A549 (cell line): ENCODE measurements around the gene ZNF593OS. TPM values are rescaled to one million over a fixed set of nuclear protein-coding genes. Genes with fewer than 3 reads are reported as not detected.

Experiments
- ATAC-seq, 2 experiments: fragments of 200-7000 bp in 1 of 2; fragments of >200 bp in 1 of 2; cut with Nextera tagmentation in 1 of 2; cut with Tn5 transposase in 1 of 2; 3 replicates each; pipeline versions ENCODE4 v1.8.0 to v1.9.1; 2018 to 2020; ENCODE audit warnings: mild to moderate bottlenecking in 1 of 2, moderate library complexity in 1 of 2
- CTCF ChIA-PET: fragments of 300-600 bp; sonication (Branson Sonifier 250); formaldehyde crosslinking; extraction: SDS; loops from one replicate; lab custom pipeline; 2021; ENCODE audit warnings: antibody characterized with exemption, inconsistent platforms; lab: Yijun Ruan, JAX
- POLR2A ChIA-PET: fragments of 350-600 bp; formaldehyde crosslinking; extraction: SDS; loops from one replicate; lab custom pipeline; 2021; ENCODE audit warnings: antibody characterized with exemption, inconsistent platforms; lab: Yijun Ruan, JAX
- DNase-seq, 2 experiments: peaks; one replicate each; pipeline versions ENCODE4 v3.0.0 to v3.0.0-alpha.2; 2011 to 2016; ENCODE audit warnings: low read depth in 1 of 2, low spot score in 1 of 2
- FAIRE-seq: peaks from 2 replicates; lab custom pipeline; 2011; peaks lifted over from hg19 to GRCh38; lab: Jason Lieb, UNC
- H3K27ac ChIP-seq, 2 experiments: fragments of >200 bp; sonication (Bioruptor Twin); formaldehyde crosslinking; 3 replicates each; pipeline ENCODE4 v1.5.1; 2016 to 2017
- H3K4me1 ChIP-seq: fragments of >200 bp; sonication (Bioruptor Twin); formaldehyde crosslinking; 3 replicates; pipeline ENCODE4 v1.6.1; 2016
- H3K4me2 ChIP-seq: fragments of >200 bp; sonication (Bioruptor Twin); formaldehyde crosslinking; 3 replicates; pipeline ENCODE4 v1.6.1; 2016
- H3K4me3 ChIP-seq: fragments of >200 bp; sonication (Bioruptor Twin); formaldehyde crosslinking; 3 replicates; pipeline ENCODE4 v1.5.1; 2016
- H3K9me3 ChIP-seq: fragments of >200 bp; sonication (Bioruptor Twin); formaldehyde crosslinking; 3 replicates; pipeline ENCODE4 v1.6.1; 2016
- ATOH8 ChIP-seq: fragments of 250-450 bp; sonication (Bioruptor Pico); IDR thresholded peaks from 2 replicates; pipeline ENCODE4 v1.5.0; 2020; ENCODE audit warnings: low read depth, mild to moderate bottlenecking, moderate library complexity
- BCL3 ChIP-seq: fragments of >200 bp; sonication (Bioruptor Twin); formaldehyde crosslinking; IDR thresholded peaks from 3 replicates; pipeline ENCODE4 v1.6.1; 2016
- CBX2 ChIP-seq: fragments of 200-600 bp; sonication (generic); IDR thresholded peaks from 2 replicates; pipeline ENCODE4 v1.6.1; 2016; ENCODE audit warnings: low read depth, mild to moderate bottlenecking, borderline replicate concordance
- CBX8 ChIP-seq: fragments of 200-600 bp; sonication (generic); IDR thresholded peaks from 2 replicates; pipeline ENCODE4 v1.6.1; 2016
- CHD4 ChIP-seq: fragments of 200-600 bp; sonication (generic); IDR thresholded peaks from 2 replicates; pipeline ENCODE4 v1.6.1; 2016; ENCODE audit warnings: antibody characterized with exemption, mild to moderate bottlenecking, borderline replicate concordance
- EHF ChIP-seq: fragments of 250-450 bp; sonication (Bioruptor Pico); IDR thresholded peaks from 2 replicates; pipeline ENCODE4 v1.5.0; 2020; ENCODE audit warnings: mild to moderate bottlenecking
- EHMT2 ChIP-seq: fragments of 200-600 bp; sonication (generic); IDR thresholded peaks from 2 replicates; pipeline ENCODE4 v1.6.1; 2016; ENCODE audit warnings: antibody characterized with exemption, low read depth, mild to moderate bottlenecking, moderate library complexity
- GATA3 ChIP-seq: IDR thresholded peaks from 2 replicates; pipeline ENCODE4 v1.6.1; 2012; ENCODE audit warnings: borderline replicate concordance
- HDAC2 ChIP-seq: fragments of 200-600 bp; sonication (generic); IDR thresholded peaks from 2 replicates; pipeline ENCODE4 v1.6.1; 2016
- HEYL ChIP-seq: fragments of 250-450 bp; sonication (Bioruptor Pico); IDR thresholded peaks from 2 replicates; pipeline ENCODE4 v1.8.0; 2021; ENCODE audit warnings: mild to moderate bottlenecking, moderate library complexity
- HOXA7 ChIP-seq: fragments of 250-450 bp; sonication (Bioruptor Pico); IDR thresholded peaks from 2 replicates; pipeline ENCODE4 v1.5.0; 2020; ENCODE audit warnings: mild to moderate bottlenecking, moderate library complexity
- HOXB5 ChIP-seq: fragments of 250-450 bp; sonication (Bioruptor Pico); IDR thresholded peaks from 2 replicates; pipeline ENCODE4 v1.5.0; 2020; ENCODE audit warnings: mild to moderate bottlenecking, moderate library complexity
- JUNB ChIP-seq: fragments of >200 bp; sonication (Bioruptor Twin); formaldehyde crosslinking; IDR thresholded peaks from 2 replicates; pipeline ENCODE4 v1.6.1; 2016
- KDM1A ChIP-seq: fragments of 200-600 bp; sonication (generic); IDR thresholded peaks from 2 replicates; pipeline ENCODE4 v1.6.1; 2016; ENCODE audit warnings: low read depth, mild to moderate bottlenecking
- MAFK ChIP-seq: fragments of 450-650 bp; IDR thresholded peaks from 2 replicates; pipeline ENCODE4 v1.6.1; 2014; ENCODE audit not compliant: partially characterized antibody
- MAX ChIP-seq: IDR thresholded peaks from 2 replicates; pipeline ENCODE4 v1.6.1; 2012
- MAZ ChIP-seq: fragments of 150-350 bp; IDR thresholded peaks from 2 replicates; pipeline ENCODE4 v1.6.1; 2014; ENCODE audit warnings: antibody characterized with exemption, low read depth, low read length, borderline replicate concordance
- PHF8 ChIP-seq: fragments of 200-600 bp; sonication (generic); IDR thresholded peaks from 2 replicates; pipeline ENCODE4 v1.6.1; 2016; ENCODE audit warnings: low read depth, mild to moderate bottlenecking, antibody characterized with exemption, moderate library complexity, borderline replicate concordance
- RNF2 ChIP-seq: fragments of 200-600 bp; sonication (generic); IDR thresholded peaks from 2 replicates; pipeline ENCODE4 v1.6.1; 2016; ENCODE audit warnings: low read depth, mild to moderate bottlenecking, antibody characterized with exemption, moderate library complexity, borderline replicate concordance
- SMC3 ChIP-seq: fragments of >200 bp; sonication (Bioruptor Twin); formaldehyde crosslinking; IDR thresholded peaks from 3 replicates; pipeline ENCODE4 v1.6.1; 2018; ENCODE audit warnings: inconsistent platforms
- ZSCAN20 ChIP-seq: fragments of 250-450 bp; sonication (Bioruptor Pico); IDR thresholded peaks from 2 replicates; pipeline ENCODE4 v1.8.0; 2022; ENCODE audit warnings: mild to moderate bottlenecking, moderate library complexity
- WGBS: methylation state at CpG from one replicate; pipeline ENCODE4 v1.1.6; 2017; ENCODE audit errors: missing lambda C conversion rate; 5-methylcytosine and 5-hydroxymethylcytosine counted together
- polyA plus RNA-seq, 4 experiments: library from polyadenylated mRNA; depleted of rRNA in 3 of 4; stranded (reverse); fragments of >200 nt; fragmentation: RNase III in 1 of 4; extraction: RNeasy Plus Mini Kit Qiagen cat#74134 plus additional on column Dnase treatment in 1 of 4; gene quantifications; 2 replicates in 3 of 4; 3 replicates in 1 of 4; pipeline ENCODE4 v1.2.3, GENCODE V29; 2011 to 2017

Gene ZNF593OS
- polyA plus RNA-seq, 2 of the 4 experiments (the other 2 are of a cell fraction) = not detected

GRCh38 chr1:26200413-26200812 lies 28.8 kb upstream of the ZNF593OS start:
- 76% methylated on average over 5 of the region's 5 CpGs for WGBS
- DNase-seq = no peak
- ChIA-PET CTCF (interaction anchor here (0.8 to 2.2 kb wide), 2 partner anchors 12 to 34 kb away, joined by 4 to 8 read pairs; partner anchors contain the start of gene CEP85), POLR2A (no interaction called here)
- Histone ChIP-seq H3K9me3 (no peaks in the 10 kb centered on the region), H3K27ac (no peak overlapping the region), H3K4me2 (no peak overlapping the region), H3K4me3 (no peak overlapping the region), H3K4me1 (no peaks in the 10 kb centered on the region)
- no peak for ATAC-seq
- TF ChIP-seq MAX = no peak
- no peak for TF ChIP-seq MAFK
- TF ChIP-seq EHMT2 = no peak
- TF ChIP-seq MAZ = no peak
- TF ChIP-seq BCL3 = no peak
- no peak for TF ChIP-seq HOXA7
- no peak for TF ChIP-seq GATA3
- TF ChIP-seq KDM1A = no peak
- TF ChIP-seq RNF2 = no peak
- no peak for TF ChIP-seq EHF
- TF ChIP-seq HOXB5 = no peak
- no peak for TF ChIP-seq HEYL (CRISPR knock-in tag)
- TF ChIP-seq PHF8 = no peak
- TF ChIP-seq JUNB = no peak
- TF ChIP-seq ZSCAN20 (CRISPR knock-in tag) = no peak
- TF ChIP-seq CBX8 = no peak
- TF ChIP-seq SMC3 = no peak
- no peak for TF ChIP-seq CBX2
- no peak for FAIRE-seq

- no peak overlapping the region for H3K27ac ChIP-seq
- POLR2A ChIA-PET = interaction anchor here (0.5 kb wide), 1 partner anchor 131 kb away, joined by 4 read pairs; no protein-coding TSS in a partner anchor
- no peaks in the 10 kb centered on the region for H3K9me3 ChIP-seq
- H3K4me2 ChIP-seq = no peak overlapping the region
- no peak overlapping the region for H3K4me3 ChIP-seq
- 74% methylated on average over 11 of the region's 11 CpGs for WGBS
- FAIRE-seq = no peak
- no peak for DNase-seq
- CTCF ChIA-PET = interaction anchor here (1.0 to 1.6 kb wide), 4 partner anchors 9 to 53 kb away, joined by 4 to 5 read pairs (median 4); partner anchors contain the start of genes CEP85 and ZNF593
- no peaks in the 10 kb centered on the region for H3K4me1 ChIP-seq
- TF ChIP-seq CHD4 = no peak
- no peak for TF ChIP-seq HDAC2
- ATAC-seq = no peak
These were observed 26.2 kb upstream of the ZNF593OS start for GRCh38 chr1:26197813-26198212.

GRCh38 chr1:26197301-26197700 lies 25.7 kb upstream of the ZNF593OS start:
- POLR2A ChIA-PET = no interaction called here
- Histone ChIP-seq H3K9me3 (no peaks in the 10 kb centered on the region), H3K27ac (no peak overlapping the region), H3K4me1 (no peaks in the 10 kb centered on the region), H3K4me3 (no peak overlapping the region), H3K4me2 (no peak overlapping the region)
- 7% methylated on average over 2 of the region's 3 CpGs for WGBS
- no peak for ATAC-seq
- TF ChIP-seq CBX8 = no peak
- FAIRE-seq = no peak
- CTCF ChIA-PET = interaction anchor here (1.4 to 1.6 kb wide), 3 partner anchors 8 to 37 kb away, joined by 4 to 5 read pairs (median 5); partner anchors contain the start of genes CEP85 and ZNF593
- DNase-seq = no peak

- no peak overlapping the region for H3K4me2 ChIP-seq
- CTCF ChIA-PET = no interaction called here
- no peak overlapping the region for H3K4me3 ChIP-seq
- H3K27ac ChIP-seq = no peak overlapping the region
- DNase-seq = no peak
- no peak for FAIRE-seq
- ATAC-seq = no peak
- TF ChIP-seq MAFK (peak; percentile 29), GATA3 (no peak), ATOH8 (CRISPR knock-in tag) (no peak)
- no peaks in the 10 kb centered on the region for H3K9me3 ChIP-seq
- POLR2A ChIA-PET = no interaction called here
- 48% methylated on average over 3 of the region's 3 CpGs for WGBS
- no peaks in the 10 kb centered on the region for H3K4me1 ChIP-seq
These were observed 24.2 kb upstream of the ZNF593OS start for GRCh38 chr1:26195805-26196204.
